ENCODE results near the gene CTXND1.

CTXND1 gene

GRCh38 chr15:80207887-80208286 lies 44.1 kb downstream of the CTXND1 start:
- TF ChIP-seq CTCF (IDR thresholded peaks at IDR 0.05; ENCODE audit: extremely low read depth, insufficient read depth, missing control alignments), result no peak
- in situ Hi-C loops (cut with MboI; ENCODE audit: low pct_unique_long_range_greater_than_20kb, low sequenced_read_pairs, unreplicated experiment), result no loop called here

GRCh38 chr15:80204231-80204630 lies 47.8 kb downstream of the CTXND1 start:
- in situ Hi-C loops (cut with MboI; ENCODE audit: low pct_unique_long_range_greater_than_20kb, low sequenced_read_pairs, unreplicated experiment), result no loop called here
- no peak for TF ChIP-seq CTCF (IDR thresholded peaks at IDR 0.05; ENCODE audit: extremely low read depth, insufficient read depth, missing control alignments)
- DNase-seq (ENCODE audit: low spot score), result no peak

More at GRCh38 chr15:80207887-80208286, 44.1 kb downstream of the CTXND1 start:
- no peak for DNase-seq (ENCODE audit: low spot score)

- in situ Hi-C loops (cut with MboI; ENCODE audit: low pct_unique_long_range_greater_than_20kb, low sequenced_read_pairs, unreplicated experiment), result no loop called here
- no peak for TF ChIP-seq CTCF (IDR thresholded peaks at IDR 0.05; ENCODE audit: extremely low read depth, insufficient read depth, missing control alignments)
- DNase-seq (ENCODE audit: low spot score), result no peak
Observed at GRCh38 chr15:80203361-80203885, 48.6 kb downstream of the CTXND1 start.

GRCh38 chr15:80202641-80203360 lies 49.2 kb downstream of the CTXND1 start:
- TF ChIP-seq CTCF (IDR thresholded peaks at IDR 0.05; ENCODE audit: extremely low read depth, insufficient read depth, missing control alignments), result no peak
- in situ Hi-C loops (cut with MboI; ENCODE audit: low pct_unique_long_range_greater_than_20kb, low sequenced_read_pairs, unreplicated experiment), result no loop called here
- DNase-seq (ENCODE audit: low spot score), result no peak

- no peak for DNase-seq (ENCODE audit: low spot score)
- in situ Hi-C loops (cut with MboI; ENCODE audit: low pct_unique_long_range_greater_than_20kb, low sequenced_read_pairs, unreplicated experiment), result no loop called here
- TF ChIP-seq CTCF (IDR thresholded peaks at IDR 0.05; ENCODE audit: extremely low read depth, insufficient read depth, missing control alignments), result no peak
Observed at GRCh38 chr15:80202016-80202315, 50.0 kb downstream of the CTXND1 start.

- TF ChIP-seq CTCF (IDR thresholded peaks at IDR 0.05; ENCODE audit: extremely low read depth, insufficient read depth, missing control alignments), result no peak
- in situ Hi-C loops (cut with MboI; ENCODE audit: low pct_unique_long_range_greater_than_20kb, low sequenced_read_pairs, unreplicated experiment), result no loop called here
- DNase-seq (ENCODE audit: low spot score), result no peak
Observed at GRCh38 chr15:80201256-80202015, 50.6 kb downstream of the CTXND1 start.

Measured in GM13977 (cell line).